GM18907 (cell line): Measurements from ENCODE around the gene FOXJ1.

Source experiments
- ATAC-seq: cut with Tn5 transposase; IDR thresholded peaks from one replicate; pipeline ENCODE4 v1.9.1; 2021; ENCODE audit warnings: mild to moderate bottlenecking, moderate library complexity; ENCODE audit not compliant: unreplicated experiment

FOXJ1 gene

GRCh38 chr17:76094046-76094445 lies 47.0 kb downstream of the FOXJ1 start:
- ATAC-seq = no peak

- ATAC-seq = no peak
Observed at GRCh38 chr17:76092526-76093413, 48.3 kb downstream of the FOXJ1 start.

- ATAC-seq = no peak
Observed at GRCh38 chr17:76091526-76092286, 49.3 kb downstream of the FOXJ1 start.

- no peak for ATAC-seq
Observed at GRCh38 chr17:76090517-76091129, 50.4 kb downstream of the FOXJ1 start.

GRCh38 chr17:76089680-76090516 lies 51.1 kb downstream of the FOXJ1 start:
- no peak for ATAC-seq

- no peak for ATAC-seq
Observed at GRCh38 chr17:76088868-76089576, 52.0 kb downstream of the FOXJ1 start.

- ATAC-seq = no peak
Observed at GRCh38 chr17:76088041-76088867, 52.8 kb downstream of the FOXJ1 start.

GRCh38 chr17:76087531-76087930 lies 53.5 kb downstream of the FOXJ1 start:
- ATAC-seq = no peak

GRCh38 chr17:76086384-76086783 lies 54.7 kb downstream of the FOXJ1 start:
- no peak for ATAC-seq
